CD4-positive, alpha-beta T cell treated with Interleukin-2 at 100 ng/mL for 4 hours (primary cell): ENCODE data around the gene RPL10.
A peak's percentile ranks its signal among the peaks of the same experiment; 100 is the strongest.

Experiments used
- DNase-seq: peaks from one replicate; pipeline ENCODE4 v3.0.0-alpha.2; 2020; ENCODE audit warnings: low spot score

The RPL10 gene

DNA sequence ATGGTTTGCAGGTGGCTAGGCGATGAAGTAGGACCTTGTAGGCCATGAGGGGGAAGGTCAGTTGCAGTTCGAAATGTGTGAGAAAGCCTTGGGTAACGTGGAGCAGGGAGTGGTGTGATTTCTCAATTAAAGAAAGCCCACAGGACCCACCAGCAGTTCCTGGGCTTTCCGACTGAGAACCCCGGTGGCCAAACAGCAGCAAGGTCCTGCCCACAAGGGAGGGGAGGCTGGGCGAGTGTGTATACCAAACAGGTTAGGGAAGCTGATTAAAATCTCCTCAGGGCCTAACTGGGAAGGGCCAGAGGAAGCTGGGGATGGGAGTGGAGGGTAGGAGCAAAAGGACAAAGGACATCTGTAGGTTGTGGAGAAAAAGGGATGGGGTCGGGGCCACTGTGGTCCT lies 32.7 kb downstream of the RPL10 start:
- no peak for DNase-seq

DNA sequence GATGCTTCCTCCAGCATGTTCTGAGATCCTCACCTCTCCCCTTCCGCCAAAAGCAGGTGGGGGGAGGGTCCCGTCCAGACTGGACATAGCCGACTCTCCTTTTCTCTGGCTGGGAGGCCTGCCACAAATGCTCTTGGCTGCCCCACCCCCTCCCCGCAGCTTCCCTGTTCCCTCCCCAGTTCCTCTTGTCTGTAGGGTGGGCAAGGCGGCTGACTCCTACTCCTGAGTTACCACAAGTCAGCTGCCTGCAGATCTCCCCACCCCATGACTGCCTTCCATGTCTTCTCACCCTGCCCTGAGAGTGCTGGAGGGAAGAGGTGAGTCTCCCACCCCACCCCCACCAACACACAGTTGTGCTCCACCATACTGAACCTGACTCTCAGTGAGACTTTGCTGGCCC lies 33.2 kb downstream of the RPL10 start:
- DNase-seq = no peak

DNA sequence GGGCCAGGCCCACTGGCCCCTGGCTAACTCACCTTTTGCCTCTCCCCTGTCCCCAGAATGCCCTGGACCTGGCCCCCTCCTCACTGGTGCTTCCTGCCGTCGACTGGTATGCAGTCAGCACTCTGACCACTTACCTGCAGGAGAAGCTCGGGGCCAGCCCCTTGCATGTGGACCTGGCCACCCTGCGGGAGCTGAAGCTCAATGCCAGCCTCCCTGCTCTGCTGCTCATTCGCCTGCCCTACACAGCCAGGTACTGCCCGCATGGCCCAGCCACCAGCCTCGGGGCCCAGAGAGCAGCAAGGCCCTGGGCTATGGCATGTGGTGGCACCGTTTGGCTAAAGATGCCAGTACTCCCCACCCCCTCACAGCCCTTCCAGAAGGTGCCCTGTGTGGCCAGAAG lies 34.0 kb downstream of the RPL10 start:
- no peak for DNase-seq

DNA sequence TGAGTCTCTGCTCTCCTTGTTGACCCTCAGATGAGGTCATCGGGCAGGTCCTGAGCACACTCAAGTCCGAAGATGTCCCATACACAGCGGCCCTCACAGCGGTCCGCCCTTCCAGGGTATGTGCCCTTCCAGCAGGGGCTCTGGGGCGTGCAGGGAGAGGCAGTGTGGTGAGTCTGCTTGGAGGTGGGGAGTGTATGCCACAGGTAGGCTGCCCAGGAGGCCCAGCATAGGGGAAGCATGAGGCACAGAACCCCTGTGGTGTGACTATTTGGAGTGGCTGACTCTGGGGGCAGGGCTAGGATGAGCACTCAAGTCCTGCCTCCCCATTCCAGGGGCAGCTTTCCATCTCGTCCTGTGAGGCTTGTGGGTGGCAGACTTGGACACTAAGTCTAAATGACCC lies 35.4 kb downstream of the RPL10 start:
- DNase-seq = no peak

DNA sequence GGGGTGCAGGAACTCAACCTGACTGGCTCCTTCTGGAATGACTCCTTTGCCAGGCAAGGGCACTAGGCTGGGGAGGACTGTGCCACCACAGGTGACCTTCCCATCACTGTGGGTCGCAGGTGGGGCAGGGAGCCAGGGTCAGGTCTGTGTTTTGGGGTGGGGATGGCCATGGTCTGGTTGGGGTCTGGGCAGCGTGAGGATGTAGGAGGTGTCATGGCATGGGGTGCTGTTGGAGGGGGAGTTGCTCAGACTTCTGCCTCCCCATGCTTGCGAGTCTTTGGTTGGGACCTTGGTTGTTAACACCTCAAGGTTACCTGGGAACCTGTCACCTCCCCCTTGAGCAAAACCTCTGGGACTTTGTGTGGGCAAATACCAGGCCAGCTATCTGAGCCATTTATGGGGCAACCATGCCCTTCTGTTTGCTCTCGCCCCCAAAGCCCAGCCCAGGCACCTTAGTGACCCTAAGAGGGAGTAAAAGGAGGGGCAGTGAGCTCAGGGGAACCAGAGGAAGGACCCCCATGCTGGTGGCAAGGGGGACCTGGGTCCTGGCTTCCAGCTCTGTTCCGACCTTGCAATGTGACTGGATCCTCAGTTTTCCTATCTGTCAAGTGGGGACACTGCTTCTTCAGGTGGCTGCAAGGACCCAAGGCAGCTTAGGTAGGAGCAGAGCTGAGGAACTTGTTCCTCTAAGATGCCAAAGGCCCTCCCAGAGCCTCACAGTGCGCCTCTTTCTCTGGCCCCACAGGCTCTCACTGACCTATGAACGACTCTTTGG lies 36.4 kb downstream of the RPL10 start:
- DNase-seq = no peak

DNA sequence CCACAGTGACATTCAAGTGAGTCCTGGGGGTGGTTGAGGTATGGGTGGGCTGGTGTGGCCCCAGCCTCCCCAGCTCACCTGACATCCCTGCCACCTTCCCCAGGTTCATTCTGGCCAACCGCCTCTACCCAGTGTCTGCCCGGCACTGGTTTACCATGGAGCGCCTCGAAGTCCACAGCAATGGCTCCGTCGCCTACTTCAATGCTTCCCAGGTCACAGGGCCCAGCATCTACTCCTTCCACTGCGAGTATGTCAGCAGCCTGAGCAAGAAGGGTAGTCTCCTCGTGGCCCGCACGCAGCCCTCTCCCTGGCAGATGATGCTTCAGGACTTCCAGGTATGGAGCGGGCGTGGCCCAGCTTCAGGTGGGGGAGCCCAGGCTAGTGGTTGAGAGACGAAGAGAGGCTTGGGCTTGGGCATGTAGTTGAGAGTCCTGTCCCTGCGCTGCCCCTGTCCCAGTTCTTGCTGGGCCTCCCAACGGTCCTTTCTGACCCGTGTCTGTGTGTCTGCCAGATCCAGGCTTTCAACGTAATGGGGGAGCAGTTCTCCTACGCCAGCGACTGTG lies 37.1 kb downstream of the RPL10 start:
- DNase-seq = no peak

DNA sequence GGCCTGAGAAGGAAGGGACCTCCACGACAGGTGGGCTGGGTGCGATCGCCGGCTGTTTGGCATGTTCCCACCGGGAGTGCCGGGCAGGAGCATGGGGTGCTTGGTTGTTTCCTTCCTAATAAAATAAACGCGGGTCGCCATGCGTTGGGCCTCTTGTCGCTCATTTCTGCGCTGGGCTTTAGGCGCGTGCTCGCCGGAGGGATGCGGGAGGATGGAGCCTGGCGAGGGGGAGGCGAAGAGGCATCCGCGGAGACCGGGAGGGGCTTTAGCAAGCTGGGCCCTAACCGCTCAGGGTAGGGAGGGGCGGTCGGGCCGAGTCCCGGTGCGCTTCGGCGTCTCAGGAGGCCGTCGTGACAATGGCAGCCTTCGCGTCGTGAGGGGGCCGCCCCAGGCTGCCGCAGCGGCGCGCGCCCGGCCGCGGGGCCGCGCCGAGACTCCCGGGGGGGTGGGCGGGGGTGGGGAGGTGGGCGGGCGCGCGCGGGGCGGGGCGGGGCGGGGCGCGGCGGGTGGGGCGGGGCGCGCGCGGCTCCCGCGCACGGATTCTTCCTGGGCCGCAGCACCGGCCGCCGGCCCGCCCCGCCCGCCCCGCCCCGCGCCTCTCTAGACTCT lies 38.3 kb downstream of the RPL10 start:
- peak; percentile 53 for DNase-seq

DNA sequence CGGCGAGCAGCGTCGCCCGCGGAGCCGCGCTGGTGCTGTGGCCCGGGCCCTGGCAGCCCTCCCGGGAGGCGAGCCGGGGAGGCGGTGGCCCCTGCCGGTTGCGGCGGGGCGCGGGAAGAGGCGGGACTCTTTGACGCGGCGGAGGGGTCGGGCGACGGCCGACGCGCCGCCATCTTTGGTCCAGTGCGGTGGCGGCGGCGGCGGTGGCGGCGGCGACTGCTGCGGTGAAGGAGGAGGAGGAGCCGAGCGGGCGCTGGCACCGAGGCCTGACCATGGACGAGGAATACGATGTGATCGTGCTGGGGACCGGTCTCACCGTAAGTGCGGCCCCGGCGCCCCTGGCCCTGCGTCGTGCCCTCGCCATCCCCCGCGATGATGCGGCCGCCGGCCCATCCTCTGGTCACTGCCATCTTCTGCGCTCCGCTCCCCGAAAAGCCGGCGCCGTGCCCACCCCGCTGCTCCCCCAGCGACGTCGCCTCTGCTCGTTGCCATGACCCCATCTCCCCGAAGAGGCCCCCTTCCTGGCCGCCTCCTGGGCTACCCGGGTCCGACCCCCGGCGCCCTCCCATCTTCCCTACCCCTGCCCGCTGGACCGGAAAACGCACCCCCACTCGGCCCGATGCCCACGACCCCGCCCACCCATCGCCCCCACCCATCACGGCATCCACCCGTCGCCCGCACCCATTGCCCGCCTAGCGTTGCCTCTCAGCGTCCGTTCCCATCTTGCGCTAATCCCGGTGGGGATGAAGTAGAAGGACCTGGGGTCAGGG lies 39.0 kb downstream of the RPL10 start, which contains the start of gene GDI1:
TSS of gene GDI1 (plus strand) at position 172 of the 770 bp plus-strand sequence. CDS start at position 273, 101 bp downstream.
- peak; percentile 53 for DNase-seq

DNA sequence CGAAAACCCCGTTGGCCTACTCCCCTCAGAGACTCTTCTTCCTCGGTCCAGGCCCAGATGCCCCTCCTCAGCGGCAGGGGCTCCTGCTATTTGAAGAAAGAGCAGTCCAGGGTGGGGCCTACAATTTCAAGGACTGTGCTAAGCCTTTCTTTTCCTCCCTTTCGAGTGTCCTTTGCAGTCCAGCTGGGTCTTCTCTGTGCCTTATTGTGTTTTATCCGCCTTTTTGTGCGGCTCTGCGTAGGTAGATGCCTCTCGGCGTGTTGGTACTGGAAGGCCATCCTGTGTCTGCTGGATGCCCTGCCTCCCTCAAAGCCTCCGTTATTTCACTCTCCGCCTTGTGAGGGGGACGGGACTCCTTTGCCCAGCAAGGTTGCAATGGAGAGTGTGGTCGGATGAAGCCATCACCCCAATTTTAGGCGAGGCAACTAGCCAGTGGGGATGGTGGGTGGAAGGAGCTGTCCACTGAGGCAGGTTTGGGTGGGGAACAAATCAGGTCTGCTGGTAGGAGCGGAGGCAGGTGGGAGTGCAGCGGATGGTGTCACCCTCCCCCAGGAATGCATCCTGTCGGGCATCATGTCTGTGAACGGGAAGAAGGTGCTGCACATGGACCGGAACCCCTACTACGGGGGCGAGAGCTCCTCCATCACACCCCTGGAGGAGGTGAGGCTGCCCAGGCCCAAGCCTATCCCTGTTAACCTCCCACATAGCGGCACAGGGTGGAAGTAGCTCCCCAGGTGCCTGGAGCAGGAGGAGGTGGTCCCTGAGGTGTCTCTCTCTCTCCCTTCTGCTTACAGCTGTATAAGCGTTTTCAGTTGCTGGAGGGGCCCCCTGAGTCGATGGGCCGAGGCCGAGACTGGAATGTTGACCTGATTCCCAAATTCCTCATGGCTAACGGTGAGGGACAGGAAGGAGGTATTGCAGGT lies 40.1 kb downstream of the RPL10 start:
- no peak for DNase-seq

DNA sequence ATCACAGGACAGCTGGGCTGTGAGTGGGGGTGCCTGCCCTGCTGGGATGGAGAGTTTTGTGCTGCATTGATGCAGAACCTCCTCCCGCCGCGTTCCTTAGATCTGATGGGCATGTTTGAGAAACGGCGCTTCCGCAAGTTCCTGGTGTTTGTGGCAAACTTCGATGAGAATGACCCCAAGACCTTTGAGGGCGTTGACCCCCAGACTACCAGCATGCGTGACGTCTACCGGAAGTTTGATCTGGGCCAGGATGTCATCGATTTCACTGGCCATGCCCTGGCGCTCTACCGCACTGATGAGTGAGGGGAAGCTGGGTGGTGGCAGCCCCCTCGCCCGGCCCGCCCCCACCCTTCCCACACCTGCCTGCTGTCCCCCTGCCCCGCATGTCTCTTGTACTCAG lies 41.7 kb downstream of the RPL10 start:
- no peak for DNase-seq

DNA sequence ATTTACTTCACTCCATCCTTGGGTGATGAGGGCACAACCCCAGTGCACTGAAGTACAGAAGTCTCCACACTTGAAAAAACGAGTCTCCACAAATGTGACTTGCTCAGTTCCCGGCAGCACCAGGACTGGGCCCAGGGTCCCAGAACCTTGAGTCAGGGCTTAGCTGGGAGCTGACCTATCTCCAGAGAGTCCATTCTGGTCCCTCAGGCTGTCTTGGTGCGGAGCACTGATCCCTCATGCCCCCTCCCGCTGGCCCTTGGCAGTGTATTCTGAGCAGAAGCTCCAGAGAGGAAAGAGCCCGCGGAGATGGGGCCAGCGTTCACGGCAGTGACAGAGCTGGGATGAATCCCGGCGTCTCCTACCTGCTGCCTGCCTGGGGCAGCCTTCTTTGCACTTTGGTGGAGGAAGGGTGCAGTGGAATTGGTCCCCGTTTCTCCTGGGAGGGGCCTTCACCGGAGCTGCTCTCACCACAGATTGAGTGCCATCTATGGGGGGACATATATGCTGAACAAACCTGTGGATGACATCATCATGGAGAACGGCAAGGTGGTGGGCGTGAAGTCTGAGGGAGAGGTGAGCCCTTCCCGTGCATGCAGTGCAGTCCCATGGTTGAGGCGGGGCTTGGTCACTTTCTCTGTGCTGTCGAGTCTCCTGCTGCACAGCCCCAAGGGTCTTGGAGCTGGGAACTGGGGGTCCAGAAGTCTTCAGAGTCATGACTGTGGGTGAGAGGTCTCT lies 42.6 kb downstream of the RPL10 start:
- DNase-seq = no peak

DNA sequence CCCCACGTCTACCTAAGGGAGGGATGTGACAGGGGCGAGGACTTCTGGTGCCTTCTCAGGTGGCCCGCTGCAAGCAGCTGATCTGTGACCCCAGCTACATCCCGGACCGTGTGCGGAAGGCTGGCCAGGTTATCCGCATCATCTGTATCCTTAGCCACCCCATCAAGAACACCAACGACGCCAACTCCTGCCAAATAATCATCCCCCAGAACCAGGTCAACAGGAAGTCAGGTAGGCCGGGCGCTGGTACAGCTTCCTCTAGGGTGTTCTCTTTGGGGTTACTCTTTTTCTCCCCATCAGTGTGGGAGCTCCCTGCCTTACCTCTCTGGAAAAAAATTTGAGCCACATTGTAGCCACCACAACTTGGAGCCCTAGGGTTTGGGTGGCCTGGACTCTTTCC lies 43.4 kb downstream of the RPL10 start:
- peak; percentile 3 for DNase-seq

DNA sequence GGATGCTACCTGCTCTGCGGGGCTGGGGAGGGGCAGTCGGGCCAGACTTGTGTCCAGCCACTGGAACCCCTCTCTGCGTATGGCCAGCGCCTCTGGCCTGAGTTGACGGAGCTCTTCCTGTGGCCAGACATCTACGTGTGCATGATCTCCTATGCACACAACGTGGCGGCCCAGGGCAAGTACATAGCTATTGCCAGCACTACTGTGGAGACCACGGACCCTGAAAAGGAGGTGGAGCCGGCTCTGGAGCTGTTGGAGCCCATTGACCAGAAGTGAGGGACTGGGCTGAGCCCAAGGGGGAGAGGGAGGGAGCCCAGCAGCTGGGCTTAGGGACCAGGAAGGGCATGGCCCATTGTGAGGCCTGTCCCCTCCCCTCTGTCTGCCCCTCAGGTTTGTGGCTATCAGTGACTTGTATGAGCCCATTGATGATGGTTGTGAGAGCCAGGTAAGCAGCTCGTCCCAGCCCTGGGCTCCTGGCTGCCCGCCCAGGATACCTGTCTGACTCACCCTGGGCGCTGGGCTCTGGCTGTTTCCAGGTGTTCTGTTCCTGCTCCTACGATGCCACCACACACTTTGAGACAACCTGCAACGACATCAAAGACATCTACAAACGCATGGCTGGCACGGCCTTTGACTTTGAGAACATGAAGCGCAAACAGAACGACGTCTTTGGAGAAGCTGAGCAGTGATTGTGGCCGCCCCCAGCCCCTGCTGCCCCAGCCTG lies 44.0 kb downstream of the RPL10 start:
- no peak for DNase-seq

DNA sequence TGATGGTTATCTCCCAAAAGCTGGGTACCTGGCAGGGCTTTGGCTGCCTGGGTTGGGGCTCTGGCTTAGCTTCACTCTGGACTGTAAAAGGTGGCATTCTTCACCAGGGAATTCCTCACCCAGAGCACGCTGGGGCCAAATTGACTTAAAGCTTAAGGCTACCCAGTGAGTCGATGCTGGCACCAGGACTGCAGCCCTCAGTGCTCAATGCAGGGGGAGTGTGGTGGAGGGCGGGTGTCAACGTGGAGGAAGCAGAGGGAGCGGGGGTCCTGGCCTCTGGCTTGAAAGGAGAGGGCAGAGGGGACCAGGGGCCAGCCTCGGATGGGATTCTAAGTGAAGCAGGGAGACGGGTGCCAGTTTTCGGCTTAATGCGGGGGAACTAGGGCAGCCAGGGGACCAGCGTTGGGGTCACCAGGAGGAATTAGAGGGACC lies 45.3 kb downstream of the RPL10 start:
- DNase-seq = no peak

DNA sequence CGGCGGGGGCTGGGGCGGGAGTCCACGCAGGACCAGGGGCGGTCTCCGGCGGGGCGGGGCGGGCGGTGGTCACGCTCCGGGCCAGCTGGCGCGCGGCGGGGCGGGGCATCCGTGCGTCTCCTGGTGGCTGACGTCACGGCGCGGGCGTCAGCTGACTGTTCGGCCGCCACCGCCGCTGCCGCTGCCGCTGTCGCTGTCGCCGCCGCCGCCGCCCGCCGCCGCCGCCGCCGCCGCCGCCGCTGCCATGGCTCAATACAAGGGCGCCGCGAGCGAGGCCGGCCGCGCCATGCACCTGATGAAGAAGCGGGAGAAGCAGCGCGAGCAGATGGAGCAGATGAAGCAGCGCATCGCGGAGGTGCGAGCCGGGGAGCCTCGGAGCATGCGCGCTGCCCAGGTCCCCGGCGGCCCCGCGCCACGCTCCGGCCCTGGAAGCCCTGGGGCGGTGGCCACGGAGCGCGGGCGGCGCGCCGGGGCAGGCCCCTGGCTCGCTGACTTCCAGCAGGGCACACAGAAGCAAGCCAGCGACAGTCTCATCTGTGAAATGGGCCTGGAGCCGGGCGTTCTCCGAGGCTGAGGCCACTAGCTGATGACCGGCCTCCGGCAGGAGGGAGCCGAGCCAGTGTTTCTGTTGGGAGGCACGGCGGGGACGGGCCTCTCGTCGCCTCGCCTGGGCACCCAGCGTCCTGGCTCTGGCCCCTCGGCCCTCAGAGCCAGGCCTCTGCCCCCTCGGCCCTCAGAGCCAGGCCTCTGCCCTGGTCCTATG lies 46.0 kb downstream of the RPL10 start, which contains the start of gene FAM50A:
TSS of gene FAM50A (plus strand) at position 150 of the 763 bp plus-strand sequence. CDS start at position 245, 95 bp downstream.
- peak; percentile 61 for DNase-seq

DNA sequence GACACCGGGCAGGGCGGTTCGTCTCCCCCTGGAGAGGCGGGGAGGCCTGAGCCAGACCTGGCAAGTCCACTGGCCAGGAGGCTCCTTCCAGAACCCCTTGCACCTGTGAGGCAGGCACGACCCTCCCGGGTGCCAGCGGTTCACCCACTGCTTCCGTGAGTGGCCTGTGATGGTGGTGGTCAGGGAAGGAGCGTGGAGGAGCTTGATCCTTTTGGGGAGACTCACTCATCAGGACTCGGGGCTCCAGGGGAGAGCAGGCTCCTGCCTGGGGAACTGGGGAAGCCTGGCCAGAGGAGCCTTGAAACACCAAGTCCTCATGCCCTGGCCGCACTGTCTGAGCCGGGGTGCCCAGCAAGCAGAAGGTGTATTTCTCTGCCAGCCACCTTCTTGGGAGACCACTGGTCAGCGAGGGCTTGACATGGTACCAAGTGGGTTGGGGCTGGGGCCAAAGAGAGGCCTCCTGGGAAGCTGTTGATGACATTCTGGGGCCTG lies 46.6 kb downstream of the RPL10 start:
- DNase-seq = no peak

DNA sequence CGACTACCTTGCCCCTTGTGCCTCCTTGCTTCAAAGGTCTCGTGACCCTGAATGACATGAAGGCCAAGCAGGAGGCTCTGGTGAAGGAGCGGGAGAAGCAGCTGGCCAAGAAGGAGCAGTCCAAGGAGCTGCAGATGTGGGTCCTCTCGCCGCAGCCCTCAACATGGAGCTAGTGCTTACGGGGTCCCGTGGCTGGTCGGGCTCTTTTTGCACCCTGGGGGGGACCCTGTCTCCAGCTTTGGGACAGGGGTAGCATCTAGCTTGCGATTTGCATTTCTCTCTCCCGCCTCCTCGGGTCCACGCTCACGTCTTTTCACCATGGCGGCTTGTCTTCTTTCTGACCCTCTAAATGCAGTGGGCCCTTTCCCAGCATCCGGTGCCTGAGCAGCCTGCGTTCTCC lies 47.6 kb downstream of the RPL10 start:
- no peak for DNase-seq

DNA sequence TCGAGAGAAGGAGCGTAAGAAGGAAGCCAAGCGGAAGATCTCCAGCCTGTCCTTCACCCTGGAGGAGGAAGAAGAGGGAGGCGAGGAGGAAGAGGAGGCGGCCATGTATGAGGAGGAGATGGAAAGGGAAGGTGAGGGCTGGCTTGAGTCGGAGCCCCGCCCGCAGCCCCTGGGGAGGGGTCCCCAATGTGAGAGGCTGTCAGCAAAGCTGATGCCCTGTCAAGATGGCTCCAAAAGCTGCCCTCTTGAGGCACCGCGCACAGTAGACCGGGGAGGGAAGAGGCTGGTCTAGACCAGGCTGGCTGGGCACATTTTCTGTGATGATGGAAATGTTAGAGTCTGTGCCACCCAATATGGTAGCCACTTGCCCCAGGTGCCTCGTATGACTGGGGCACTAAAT lies 48.3 kb downstream of the RPL10 start:
- DNase-seq = no peak

DNA sequence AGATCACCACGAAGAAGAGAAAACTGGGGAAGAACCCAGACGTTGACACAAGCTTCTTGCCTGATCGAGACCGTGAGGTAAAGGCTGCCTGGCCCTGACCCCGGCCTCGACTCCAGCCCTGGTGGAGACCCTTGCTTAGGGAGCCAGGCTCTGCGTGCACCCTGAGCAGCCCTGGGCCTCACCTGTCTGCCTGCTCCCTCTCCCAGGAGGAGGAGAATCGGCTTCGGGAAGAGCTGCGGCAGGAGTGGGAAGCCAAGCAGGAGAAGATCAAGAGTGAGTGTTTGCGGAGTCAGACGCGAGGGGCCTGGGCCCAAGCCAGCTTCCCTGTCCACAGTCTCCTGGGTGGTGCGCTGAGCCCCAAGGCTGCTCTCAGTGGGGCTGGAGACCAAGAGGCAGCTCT lies 50.3 kb downstream of the RPL10 start:
- DNase-seq = no peak
